ENCODE data around the gene GRID1.
"Not testable (repeated sequence)": the region's sequence is repeated elsewhere in the genome, so short reads cannot be mapped to it uniquely, and the experiment has no call there.

Gene GRID1

GRCh38 chr10:86121200-86121599 is 245.4 kb downstream of the GRID1 start:
- no peak for DNase-seq

DNA sequence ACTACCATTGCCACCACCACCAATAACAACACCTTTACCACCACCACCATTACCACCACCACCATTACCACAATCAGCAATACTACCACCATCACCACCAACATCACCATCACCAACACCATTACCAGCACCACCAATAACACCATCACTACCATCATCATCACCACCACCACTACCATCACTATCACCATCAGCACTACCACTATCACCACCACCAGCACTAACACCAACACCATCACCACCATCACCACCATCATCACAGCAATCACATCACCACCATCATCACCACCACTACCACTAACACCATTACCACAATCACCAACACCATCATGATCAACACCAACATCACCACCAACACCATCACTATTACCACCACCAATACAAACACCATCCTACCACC is 249.5 kb downstream of the GRID1 start:
- no peak for DNase-seq

- DNase-seq, result no peak
Observed at GRCh38 chr10:86113983-86114382, 252.6 kb downstream of the GRID1 start.

- no peak for DNase-seq
Observed at GRCh38 chr10:86113501-86113900, 253.1 kb downstream of the GRID1 start.

DNA sequence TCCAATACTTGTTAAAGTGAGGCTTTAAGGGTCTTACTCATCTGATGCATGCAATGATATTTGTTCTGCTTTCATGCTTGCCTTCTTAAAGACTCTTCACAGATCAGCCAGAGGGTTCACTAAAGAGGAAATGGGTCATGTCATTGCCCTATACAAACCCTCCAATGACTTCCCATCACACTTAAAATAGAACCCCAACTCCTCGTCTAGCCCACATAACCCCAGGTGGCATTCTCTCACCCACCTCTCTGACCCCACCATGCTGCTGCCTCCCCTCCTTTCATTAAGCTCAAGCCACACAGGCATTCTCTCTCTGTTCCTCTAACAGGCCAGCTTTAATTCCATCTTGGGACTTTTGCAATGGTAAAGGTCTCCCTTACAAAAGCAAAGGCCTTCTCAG is 253.6 kb downstream of the GRID1 start:
- DNase-seq, result no peak

DNA sequence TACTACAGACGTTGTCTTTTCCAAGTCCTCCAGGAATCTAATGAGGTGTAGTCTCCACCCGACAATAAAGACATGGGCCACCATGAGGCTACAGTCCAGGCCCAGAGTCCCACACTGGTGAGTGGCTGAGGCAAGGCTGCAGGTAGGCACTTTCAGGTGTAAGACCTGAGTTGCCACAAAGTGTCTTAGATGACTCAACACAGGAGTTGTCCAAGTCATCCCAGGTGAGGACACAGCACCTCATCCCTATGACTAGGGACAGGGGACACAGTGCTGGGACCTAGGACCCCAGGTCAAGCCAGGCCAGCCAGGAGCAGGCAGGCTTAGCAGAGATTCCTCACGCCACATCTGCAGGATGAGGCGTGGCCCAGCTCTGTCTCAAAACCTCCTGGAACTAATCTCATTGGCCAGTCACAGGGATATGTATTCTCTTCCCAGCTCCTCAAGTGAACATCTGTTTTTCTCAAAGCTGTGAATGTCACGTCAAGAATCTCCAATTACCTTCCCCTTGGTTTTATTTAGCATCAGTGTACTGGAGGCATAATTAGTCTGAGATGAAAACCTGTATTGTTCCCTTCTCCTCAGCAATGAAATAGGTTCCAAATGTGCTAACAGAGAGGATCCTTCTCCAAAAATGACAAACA is 254.6 kb downstream of the GRID1 start:
- DNase-seq, result no peak

GRCh38 chr10:86110156-86110786 is 256.3 kb downstream of the GRID1 start:
- DNase-seq, result no peak

DNA sequence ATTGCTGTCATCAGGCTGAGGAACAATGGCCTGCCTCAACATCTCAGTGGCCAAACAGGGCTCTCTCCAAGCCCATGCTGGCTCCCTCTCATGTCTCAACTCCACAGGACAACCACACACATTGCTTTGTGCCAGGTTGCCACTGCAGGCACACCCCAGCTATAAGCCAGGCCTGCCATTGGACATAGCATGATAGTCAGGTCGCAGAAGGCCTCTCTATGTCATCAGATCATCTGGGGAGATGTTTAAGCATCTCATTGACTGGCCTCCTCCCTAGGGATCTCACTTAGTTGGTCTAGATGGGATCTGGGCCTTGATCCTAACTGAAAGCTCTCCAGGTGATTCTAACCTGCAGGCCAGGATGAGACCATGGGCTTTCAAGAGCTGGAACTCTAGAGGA is 257.2 kb downstream of the GRID1 start:
- DNase-seq, result no peak

DNA sequence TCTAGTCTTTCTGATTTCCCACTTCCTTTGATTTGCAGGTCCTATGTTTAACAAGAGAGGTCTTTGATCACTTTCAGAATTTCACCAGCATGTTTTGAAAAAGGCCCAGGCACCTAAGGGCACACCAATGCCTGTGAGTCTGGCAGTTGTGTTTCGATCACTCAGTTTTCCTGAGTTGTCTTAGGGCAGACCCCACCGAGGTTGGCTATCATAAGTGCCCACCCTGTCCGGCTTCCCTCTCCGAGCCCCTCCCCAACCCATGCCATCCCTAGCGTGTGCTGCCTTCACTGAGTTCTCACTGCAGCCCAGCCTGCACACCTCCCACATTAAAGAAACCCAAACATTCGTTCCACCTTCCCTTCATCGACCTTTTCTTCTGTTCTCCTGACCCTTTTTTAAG is 257.9 kb downstream of the GRID1 start:
- DNase-seq, result no peak

GRCh38 chr10:86107611-86108310 is 258.8 kb downstream of the GRID1 start:
- not testable (repeated sequence) for DNase-seq

GRCh38 chr10:86107131-86107530 is 259.5 kb downstream of the GRID1 start:
- DNase-seq, result no peak

- DNase-seq, result no peak
Observed at GRCh38 chr10:86106616-86107015, 260.0 kb downstream of the GRID1 start.

DNA sequence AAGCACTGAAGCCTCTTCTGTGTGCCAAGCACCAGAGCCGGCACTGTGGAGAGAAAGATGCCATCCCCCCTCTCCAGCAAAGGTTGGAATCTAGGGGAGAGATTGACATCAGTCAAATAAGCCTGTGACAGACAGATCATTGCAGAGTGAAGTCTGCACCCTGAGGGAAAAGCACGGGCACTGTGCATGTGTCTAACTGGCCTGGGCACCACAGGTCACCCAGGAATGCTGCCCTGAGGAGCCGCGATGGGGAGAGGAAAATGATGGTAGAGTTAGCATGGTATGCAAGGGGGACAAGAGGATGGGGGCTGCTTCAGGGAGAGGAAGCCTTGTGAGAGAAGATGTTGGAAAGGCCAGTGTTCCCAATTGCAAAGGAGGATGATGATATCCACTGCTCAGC is 261.0 kb downstream of the GRID1 start:
- no peak for DNase-seq

DNA sequence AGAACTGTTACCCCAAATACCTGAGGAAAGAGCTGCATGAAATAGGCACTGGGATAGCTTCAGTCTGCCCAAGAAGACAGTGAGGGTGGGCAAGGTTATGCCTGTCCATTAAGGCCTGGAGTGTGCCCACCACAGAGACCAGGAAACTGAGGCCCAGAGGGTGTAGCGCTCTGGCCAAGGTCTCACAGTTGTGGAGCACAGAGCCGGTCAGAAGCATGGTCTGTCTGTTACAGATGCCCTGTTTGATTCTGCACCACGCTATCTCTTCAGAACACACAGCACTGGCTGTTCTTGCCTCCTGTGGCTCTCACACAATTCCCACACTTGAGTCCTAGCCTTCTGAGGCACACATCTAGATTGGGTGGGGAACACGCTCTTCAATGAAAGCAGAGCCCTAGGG is 261.4 kb downstream of the GRID1 start:
- no peak for DNase-seq

- no peak for DNase-seq
Observed at GRCh38 chr10:86104611-86105145, 261.9 kb downstream of the GRID1 start.

DNA sequence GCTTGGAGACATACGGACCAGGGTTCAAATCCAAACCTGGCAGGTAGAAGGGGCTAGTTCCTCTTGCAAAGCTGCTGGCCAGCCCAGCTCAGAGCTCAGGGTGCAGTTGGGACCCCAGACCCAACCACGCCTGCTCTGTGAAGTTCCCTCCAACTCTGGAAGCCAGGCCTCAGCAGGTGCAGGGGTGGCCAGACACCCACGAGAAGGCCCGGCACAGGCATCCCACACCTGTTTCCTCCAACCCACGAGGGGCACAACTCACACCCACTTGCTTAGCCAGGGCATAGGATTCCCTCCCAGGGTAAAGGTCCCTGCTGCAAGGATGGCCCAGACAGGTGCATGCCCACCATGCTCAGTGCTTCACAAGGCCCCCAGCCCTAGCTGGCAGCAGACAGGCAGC is 262.4 kb downstream of the GRID1 start:
- DNase-seq, result no peak

GRCh38 chr10:86103391-86104101 is 263.0 kb downstream of the GRID1 start:
- DNase-seq, result no peak

DNA sequence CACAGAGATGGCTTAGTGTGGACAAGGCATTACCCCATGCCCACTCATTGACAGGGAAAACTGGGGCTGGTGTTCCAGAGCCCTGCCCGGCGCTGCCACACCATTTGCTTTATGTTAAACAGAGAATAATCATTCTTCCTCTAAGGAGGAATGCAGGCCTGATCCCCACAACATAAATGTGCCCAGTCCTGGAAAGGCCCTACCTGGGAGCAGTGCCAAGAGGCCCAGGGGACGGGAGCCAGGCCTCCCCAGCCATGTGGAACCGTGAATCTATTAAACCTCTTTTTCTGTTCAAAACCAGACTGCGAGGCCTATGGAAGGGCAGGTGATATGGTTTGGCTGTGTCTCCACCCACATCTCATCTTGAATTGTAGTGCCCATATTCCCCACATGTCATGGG is 264.1 kb downstream of the GRID1 start:
- DNase-seq, result no peak

GRCh38 chr10:86102031-86102430 is 264.6 kb downstream of the GRID1 start:
- DNase-seq, result no peak

DNA sequence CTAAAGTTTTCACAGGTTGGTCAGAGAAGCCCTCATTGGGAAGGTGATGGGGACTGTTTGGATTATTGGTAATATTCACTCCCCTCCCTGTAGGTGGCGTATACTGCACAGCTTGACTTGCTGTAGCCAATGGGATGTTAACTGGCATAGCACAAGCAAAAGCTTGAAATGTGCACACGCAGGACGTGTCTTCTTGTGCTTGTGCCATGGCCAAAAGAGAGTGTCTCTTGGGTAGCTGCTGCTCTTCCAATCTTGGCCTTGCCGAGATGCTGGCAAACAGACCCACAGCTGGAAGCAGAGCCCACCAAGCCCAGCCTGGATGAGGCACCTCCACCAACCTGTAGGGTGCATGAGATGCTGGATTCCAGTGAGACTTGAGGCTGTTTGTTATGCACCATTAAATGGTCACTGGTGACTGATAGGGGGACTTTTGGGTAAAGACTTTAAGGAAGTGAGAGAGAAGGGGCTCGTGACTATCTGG is 266.0 kb downstream of the GRID1 start:
- no peak for DNase-seq

- no peak for DNase-seq
Observed at GRCh38 chr10:86099542-86100334, 266.9 kb downstream of the GRID1 start.

DNA sequence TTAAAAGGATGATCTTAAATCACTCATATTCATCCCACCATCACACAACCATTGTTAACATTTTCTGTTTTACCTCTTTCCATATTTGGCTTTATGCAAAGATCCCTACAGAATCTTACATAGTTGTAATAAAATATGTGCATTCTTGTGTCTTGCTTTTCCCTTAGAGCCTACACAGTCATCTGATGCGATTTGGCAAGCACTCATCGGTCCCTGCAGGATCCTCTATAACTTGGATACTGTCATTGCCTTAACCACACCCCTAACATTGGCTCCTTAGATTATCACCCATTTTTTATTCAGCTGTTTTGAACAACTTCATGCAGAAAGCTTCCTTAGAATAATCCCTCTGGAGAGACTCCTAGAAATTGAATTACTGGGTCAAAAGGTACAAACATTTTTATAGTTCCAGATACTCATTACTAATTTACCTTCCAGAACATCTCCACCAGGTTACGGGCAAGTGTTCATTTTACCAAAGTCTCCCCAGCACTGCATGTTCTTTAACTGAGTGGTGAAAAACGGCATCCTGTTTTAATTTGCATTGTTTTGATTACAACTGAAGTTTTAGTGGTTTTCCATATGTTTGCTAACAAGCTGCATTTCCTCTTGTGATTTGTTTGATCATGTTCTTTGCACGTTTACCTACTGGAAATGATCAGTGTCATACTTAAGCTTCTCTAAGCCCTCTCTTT is 268.3 kb downstream of the GRID1 start:
- DNase-seq, result no peak
